ENCODE measurements around the gene NOP53. TPM values are rescaled to one million over a fixed set of nuclear protein-coding genes. Genes with fewer than 3 reads are reported as not detected.

Gene NOP53
- polyA plus RNA-seq, 1 donor from 2014 or later: 87.0 TPM

DNA sequence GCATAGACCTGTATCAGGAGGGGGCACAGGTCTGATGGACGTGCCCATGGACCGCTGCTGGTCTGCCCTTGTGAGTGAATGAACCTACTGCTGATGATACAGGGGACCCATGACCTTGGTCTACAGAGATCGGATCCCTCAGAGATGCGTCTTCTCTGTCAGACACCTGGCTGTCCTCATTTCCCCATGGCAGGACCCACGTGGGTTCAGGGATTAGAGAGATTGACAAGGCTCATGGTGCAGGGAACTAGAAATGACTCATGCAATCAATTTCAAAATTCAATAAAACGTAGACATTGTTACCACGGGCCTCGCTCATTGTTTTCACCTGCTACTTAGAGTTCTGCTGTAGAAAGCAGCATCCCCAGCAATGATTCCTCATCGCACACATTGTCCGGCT, 60.0 kb downstream of the NOP53 start:
- no peaks in the 10 kb centered on the region for H3K27me3 ChIP-seq (ENCODE audit: insufficient read depth, low read depth, low read length)

DNA sequence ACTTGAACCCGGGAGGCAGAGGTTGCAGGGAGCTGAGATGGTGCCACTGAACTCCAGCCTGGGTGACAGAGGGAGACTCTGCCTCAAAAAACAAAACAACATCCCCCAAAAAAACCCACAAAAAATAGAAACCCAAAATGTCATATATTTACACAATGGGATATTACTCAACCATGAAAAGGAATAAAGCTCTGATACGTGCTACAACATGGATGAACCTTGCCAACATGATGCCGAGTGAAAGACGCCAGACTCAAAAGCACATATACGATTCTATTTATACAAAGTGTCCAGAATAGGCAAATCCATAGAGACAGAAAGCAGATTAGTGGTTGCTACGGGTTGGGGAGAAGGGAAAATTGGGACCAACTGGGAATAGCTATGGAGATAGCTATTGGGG, 61.1 kb downstream of the NOP53 start:
- Histone ChIP-seq H3K4me3 (ENCODE audit: low read length) (no peak overlapping the region), H3K27me3 (ENCODE audit: insufficient read depth, low read depth, low read length) (no peaks in the 10 kb centered on the region), H3K9me3 (ENCODE audit: low read length) (no peaks in the 10 kb centered on the region), H3K27ac (ENCODE audit: low read length) (no peak overlapping the region), H3K4me2 (ENCODE audit: low read length) (no peak overlapping the region), H2AFZ (ENCODE audit: low read depth, low read length) (no peak overlapping the region), H3K36me3 (ENCODE audit: insufficient read depth, low read length) (no peaks in the 10 kb centered on the region), H3K9ac (ENCODE audit: low read length) (no peak overlapping the region), H4K20me1 (ENCODE audit: insufficient read depth) (no peaks in the 10 kb centered on the region), H3K79me2 (replicated peaks; ENCODE audit: insufficient read depth, low read length) (no peaks in the 10 kb centered on the region), H3K9me2 (ENCODE audit: insufficient read depth, low read length) (no peaks in the 10 kb centered on the region), H3F3A (ENCODE audit: insufficient read depth, low read length, poor library complexity, severe bottlenecking) (no peaks in the 10 kb centered on the region)
- TF ChIP-seq RAD21 (conservative IDR thresholded peaks at IDR 0.05): no peak
- TF ChIP-seq, protein P1, sequence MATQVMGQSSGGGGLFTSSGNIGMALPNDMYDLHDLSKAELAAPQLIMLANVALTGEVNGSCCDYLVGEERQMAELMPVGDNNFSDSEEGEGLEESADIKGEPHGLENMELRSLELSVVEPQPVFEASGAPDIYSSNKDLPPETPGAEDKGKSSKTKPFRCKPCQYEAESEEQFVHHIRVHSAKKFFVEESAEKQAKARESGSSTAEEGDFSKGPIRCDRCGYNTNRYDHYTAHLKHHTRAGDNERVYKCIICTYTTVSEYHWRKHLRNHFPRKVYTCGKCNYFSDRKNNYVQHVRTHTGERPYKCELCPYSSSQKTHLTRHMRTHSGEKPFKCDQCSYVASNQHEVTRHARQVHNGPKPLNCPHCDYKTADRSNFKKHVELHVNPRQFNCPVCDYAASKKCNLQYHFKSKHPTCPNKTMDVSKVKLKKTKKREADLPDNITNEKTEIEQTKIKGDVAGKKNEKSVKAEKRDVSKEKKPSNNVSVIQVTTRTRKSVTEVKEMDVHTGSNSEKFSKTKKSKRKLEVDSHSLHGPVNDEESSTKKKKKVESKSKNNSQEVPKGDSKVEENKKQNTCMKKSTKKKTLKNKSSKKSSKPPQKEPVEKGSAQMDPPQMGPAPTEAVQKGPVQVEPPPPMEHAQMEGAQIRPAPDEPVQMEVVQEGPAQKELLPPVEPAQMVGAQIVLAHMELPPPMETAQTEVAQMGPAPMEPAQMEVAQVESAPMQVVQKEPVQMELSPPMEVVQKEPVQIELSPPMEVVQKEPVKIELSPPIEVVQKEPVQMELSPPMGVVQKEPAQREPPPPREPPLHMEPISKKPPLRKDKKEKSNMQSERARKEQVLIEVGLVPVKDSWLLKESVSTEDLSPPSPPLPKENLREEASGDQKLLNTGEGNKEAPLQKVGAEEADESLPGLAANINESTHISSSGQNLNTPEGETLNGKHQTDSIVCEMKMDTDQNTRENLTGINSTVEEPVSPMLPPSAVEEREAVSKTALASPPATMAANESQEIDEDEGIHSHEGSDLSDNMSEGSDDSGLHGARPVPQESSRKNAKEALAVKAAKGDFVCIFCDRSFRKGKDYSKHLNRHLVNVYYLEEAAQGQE (IDR thresholded peaks at IDR 0.05; ENCODE audit: borderline replicate concordance): no peak
- no peak for TF ChIP-seq TAF1 (IDR thresholded peaks at IDR 0.05; ENCODE audit: low read depth)
- no peak for TF ChIP-seq MXI1 (conservative IDR thresholded peaks at IDR 0.05; ENCODE audit: poor library complexity, severe bottlenecking)
- TF ChIP-seq EP300 (conservative IDR thresholded peaks at IDR 0.05; ENCODE audit: poor library complexity, severe bottlenecking): no peak
- TF ChIP-seq, protein P2, sequence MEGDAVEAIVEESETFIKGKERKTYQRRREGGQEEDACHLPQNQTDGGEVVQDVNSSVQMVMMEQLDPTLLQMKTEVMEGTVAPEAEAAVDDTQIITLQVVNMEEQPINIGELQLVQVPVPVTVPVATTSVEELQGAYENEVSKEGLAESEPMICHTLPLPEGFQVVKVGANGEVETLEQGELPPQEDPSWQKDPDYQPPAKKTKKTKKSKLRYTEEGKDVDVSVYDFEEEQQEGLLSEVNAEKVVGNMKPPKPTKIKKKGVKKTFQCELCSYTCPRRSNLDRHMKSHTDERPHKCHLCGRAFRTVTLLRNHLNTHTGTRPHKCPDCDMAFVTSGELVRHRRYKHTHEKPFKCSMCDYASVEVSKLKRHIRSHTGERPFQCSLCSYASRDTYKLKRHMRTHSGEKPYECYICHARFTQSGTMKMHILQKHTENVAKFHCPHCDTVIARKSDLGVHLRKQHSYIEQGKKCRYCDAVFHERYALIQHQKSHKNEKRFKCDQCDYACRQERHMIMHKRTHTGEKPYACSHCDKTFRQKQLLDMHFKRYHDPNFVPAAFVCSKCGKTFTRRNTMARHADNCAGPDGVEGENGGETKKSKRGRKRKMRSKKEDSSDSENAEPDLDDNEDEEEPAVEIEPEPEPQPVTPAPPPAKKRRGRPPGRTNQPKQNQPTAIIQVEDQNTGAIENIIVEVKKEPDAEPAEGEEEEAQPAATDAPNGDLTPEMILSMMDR (IDR thresholded peaks at IDR 0.05; ENCODE audit: poor library complexity, severe bottlenecking): no peak
- no peak for TF ChIP-seq SMC3 (conservative IDR thresholded peaks at IDR 0.05; ENCODE audit: poor library complexity)
- TF ChIP-seq EZH2 (IDR thresholded peaks at IDR 0.05; ENCODE audit: borderline replicate concordance, insufficient read depth, low read length, poor library complexity, severe bottlenecking): no peak
- TF ChIP-seq POLR2AphosphoS5 (IDR thresholded peaks at IDR 0.05): no peak

More for the DNA sequence above, 60.0 kb downstream of the NOP53 start:
- H3K4me2 ChIP-seq (ENCODE audit: low read length): no peak overlapping the region
- no peaks in the 10 kb centered on the region for H3K9me3 ChIP-seq (ENCODE audit: low read length)
- no peak overlapping the region for H3K4me3 ChIP-seq (ENCODE audit: low read length)
- H3K27ac ChIP-seq (ENCODE audit: low read length): no peak overlapping the region
- H4K20me1 ChIP-seq (ENCODE audit: insufficient read depth): no peaks in the 10 kb centered on the region
- TF ChIP-seq, protein P1 (IDR thresholded peaks at IDR 0.05; ENCODE audit: borderline replicate concordance): no peak
- TF ChIP-seq TAF1 (IDR thresholded peaks at IDR 0.05; ENCODE audit: low read depth) (no peak), POLR2AphosphoS5 (IDR thresholded peaks at IDR 0.05) (no peak), EP300 (conservative IDR thresholded peaks at IDR 0.05; ENCODE audit: poor library complexity, severe bottlenecking) (no peak), EZH2 (IDR thresholded peaks at IDR 0.05; ENCODE audit: borderline replicate concordance, insufficient read depth, low read length, poor library complexity, severe bottlenecking) (no peak), SMC3 (conservative IDR thresholded peaks at IDR 0.05; ENCODE audit: poor library complexity) (no peak), RAD21 (conservative IDR thresholded peaks at IDR 0.05) (no peak), MXI1 (conservative IDR thresholded peaks at IDR 0.05; ENCODE audit: poor library complexity, severe bottlenecking) (no peak)
- TF ChIP-seq, protein P2 (IDR thresholded peaks at IDR 0.05; ENCODE audit: poor library complexity, severe bottlenecking): no peak
- no peaks in the 10 kb centered on the region for H3K9me2 ChIP-seq (ENCODE audit: insufficient read depth, low read length)
- no peak overlapping the region for H3K9ac ChIP-seq (ENCODE audit: low read length)
- no peaks in the 10 kb centered on the region for H3K79me2 ChIP-seq (replicated peaks; ENCODE audit: insufficient read depth, low read length)
- H2AFZ ChIP-seq (ENCODE audit: low read depth, low read length): no peak overlapping the region
- no peaks in the 10 kb centered on the region for H3F3A ChIP-seq (ENCODE audit: insufficient read depth, low read length, poor library complexity, severe bottlenecking)
- H3K36me3 ChIP-seq (ENCODE audit: insufficient read depth, low read length): no peaks in the 10 kb centered on the region
